SJCRH30 (cell line): ENCODE measurements around the gene CDC42EP5. TPM values are rescaled to one million over a fixed set of nuclear protein-coding genes. Genes with fewer than 3 reads are reported as not detected.
A peak's percentile ranks its signal among the peaks of the same experiment; 100 is the strongest.
"Not testable (repeated sequence)": the region's sequence is repeated elsewhere in the genome, so short reads cannot be mapped to it uniquely, and the experiment has no call there.

ENCODE experiments used
- DNase-seq, 2 experiments: peaks; one replicate each; pipeline ENCODE4 v3.0.0-alpha.2; 2015 to 2020
- H3K27ac ChIP-seq: fragments of 250-450 bp; sonication (Bioruptor Pico); 2 replicates; pipeline ENCODE4 v1.5.1; 2020; ENCODE audit warnings: mild to moderate bottlenecking, moderate library complexity
- H3K27me3 ChIP-seq: fragments of 250-450 bp; sonication (Bioruptor Pico); 2 replicates; pipeline ENCODE4 v1.5.1; 2020; ENCODE audit warnings: mild to moderate bottlenecking, moderate library complexity
- H3K36me3 ChIP-seq: fragments of 250-450 bp; sonication (Bioruptor Pico); 2 replicates; pipeline ENCODE4 v1.5.1; 2020; ENCODE audit warnings: mild to moderate bottlenecking, moderate library complexity
- H3K4me1 ChIP-seq: fragments of 250-450 bp; sonication (Bioruptor Pico); 2 replicates; pipeline ENCODE4 v1.5.1; 2020; ENCODE audit warnings: mild to moderate bottlenecking, moderate library complexity
- H3K4me3 ChIP-seq: fragments of 250-450 bp; sonication (Bioruptor Pico); 2 replicates; pipeline ENCODE4 v1.5.1; 2020; ENCODE audit warnings: mild to moderate bottlenecking, moderate library complexity
- H3K9me3 ChIP-seq: fragments of 250-450 bp; sonication (Bioruptor Pico); replicated peaks from 2 replicates; pipeline ENCODE4 v1.5.1; 2020; ENCODE audit warnings: mild to moderate bottlenecking, moderate library complexity
- total RNA-seq: library from RNA; depleted of rRNA; stranded (reverse); fragments of >200 nt; shearing (Covaris generic); gene quantifications from 2 replicates; pipeline ENCODE4 v1.2.3, GENCODE V29; 2014

CDC42EP5 gene
- total RNA-seq, 1 experiment from 2014 or later: 1.2 TPM

DNA sequence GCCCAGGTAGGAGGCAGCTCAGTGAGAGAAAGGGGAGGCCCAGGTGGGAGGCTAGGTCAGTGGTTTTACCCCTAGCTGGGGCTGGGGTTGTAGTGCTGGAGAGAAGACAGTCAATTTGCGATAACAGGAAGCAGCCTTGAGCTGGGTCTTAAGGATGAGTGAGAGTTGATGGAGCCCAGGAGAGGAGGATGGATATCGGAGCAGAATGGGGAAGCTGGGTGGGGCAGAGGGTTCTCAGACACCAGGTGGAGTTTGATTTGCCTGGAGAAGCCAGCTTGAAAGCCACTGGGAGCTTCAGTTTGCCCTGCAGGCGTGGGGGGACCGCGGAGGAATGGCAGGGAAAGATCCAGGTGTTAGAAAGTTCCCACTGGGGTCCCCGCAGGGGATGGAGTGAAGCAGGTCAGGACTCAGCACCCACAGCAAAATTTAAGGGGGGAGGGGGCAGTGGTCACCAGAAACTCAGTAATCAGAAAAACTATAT is 836 bp upstream of the CDC42EP5 start:
- no peak overlapping the region for H3K4me3 ChIP-seq
- no peaks in the 10 kb centered on the region; the same call in 1 of the 2 replicates for H3K4me1 ChIP-seq
- no peaks in the 10 kb centered on the region for H3K9me3 ChIP-seq
- H3K27me3 ChIP-seq: peaks cover 7% of the 10 kb centered on the region
- H3K36me3 ChIP-seq: no peaks in the 10 kb centered on the region
- DNase-seq: no peak
- no peak overlapping the region for H3K27ac ChIP-seq

GRCh38 chr19:54470991-54471782 is 1.9 kb downstream of the CDC42EP5 start:
- Histone ChIP-seq H3K27ac (no peak overlapping the region), H3K36me3 (no peaks in the 10 kb centered on the region), H3K4me1 (no peaks in the 10 kb centered on the region; the same call in 1 of the 2 replicates), H3K4me3 (peak overlapping the region; percentile 14), H3K27me3 (peaks cover 7% of the 10 kb centered on the region), H3K9me3 (no peaks in the 10 kb centered on the region)
- DNase-seq: peak in 1 of 2 experiments; percentile 33

DNA sequence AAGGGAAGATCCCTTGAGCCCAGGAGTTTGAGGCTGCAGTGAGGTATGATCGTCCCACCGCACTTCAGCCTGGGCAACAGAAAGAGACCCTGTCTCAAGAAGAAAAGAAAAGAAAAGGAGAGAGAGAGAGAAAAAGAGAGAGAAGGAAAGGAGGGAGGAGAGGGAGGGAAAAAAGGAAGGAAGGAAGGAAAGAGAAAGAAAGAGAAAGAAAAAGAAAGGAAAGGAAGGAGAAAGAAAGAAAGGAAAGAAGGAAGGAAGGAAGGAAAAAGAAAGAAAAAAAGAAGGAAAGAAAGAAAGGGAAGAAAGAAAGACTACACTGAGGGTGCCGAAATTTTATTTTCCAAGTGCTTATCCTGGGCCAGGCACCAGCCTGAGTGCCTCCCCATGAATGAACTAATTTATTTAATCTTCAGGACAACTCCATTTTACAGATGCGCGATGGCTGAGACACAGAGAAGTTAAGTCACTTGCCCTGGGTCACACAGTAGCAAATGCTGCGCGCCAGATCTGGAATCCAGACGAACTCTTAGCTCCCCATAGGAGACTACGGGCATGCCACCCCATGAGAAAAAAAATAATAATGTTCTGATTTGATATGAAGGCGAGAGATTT is 2.7 kb downstream of the CDC42EP5 start:
- H3K27ac ChIP-seq: no peak overlapping the region
- peaks cover 7% of the 10 kb centered on the region for H3K27me3 ChIP-seq
- DNase-seq: no peak
- H3K4me3 ChIP-seq: no peak overlapping the region
- no peaks in the 10 kb centered on the region for H3K9me3 ChIP-seq
- no peaks in the 10 kb centered on the region for H3K36me3 ChIP-seq
- H3K4me1 ChIP-seq: no peaks in the 10 kb centered on the region; the same call in 1 of the 2 replicates

- no peaks in the 10 kb centered on the region for H3K36me3 ChIP-seq
- H3K27ac ChIP-seq: no peak overlapping the region
- H3K4me1 ChIP-seq: no peaks in the 10 kb centered on the region; the same call in 1 of the 2 replicates
- no peak overlapping the region for H3K4me3 ChIP-seq
- no peaks in the 10 kb centered on the region for H3K9me3 ChIP-seq
- peaks cover 7% of the 10 kb centered on the region for H3K27me3 ChIP-seq
- DNase-seq: peak in 1 of 2 experiments; percentile 35
These were observed 3.6 kb downstream of the CDC42EP5 start for GRCh38 chr19:54469496-54469934.

DNA sequence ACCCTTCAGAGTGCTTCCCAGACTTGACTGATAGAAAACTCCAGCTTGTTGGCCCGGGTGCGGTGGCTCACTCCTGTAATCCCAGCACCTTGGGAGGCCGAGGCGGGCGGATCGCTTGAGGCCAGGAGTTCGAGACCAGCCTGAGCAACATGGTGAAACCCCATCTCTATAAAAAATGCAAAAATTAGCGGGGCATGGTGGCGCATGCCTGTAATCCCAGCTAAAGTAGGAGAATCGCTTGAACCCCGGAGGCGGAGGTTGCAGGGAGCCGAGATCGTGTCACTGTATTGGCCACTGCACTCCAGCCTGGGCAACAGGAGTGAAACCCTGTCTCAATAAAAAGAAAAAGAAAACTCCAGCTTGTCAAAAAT is 7.0 kb downstream of the CDC42EP5 start:
- not testable (repeated sequence) for H3K27me3 ChIP-seq, H3K4me1 ChIP-seq, H3K27ac ChIP-seq, DNase-seq, H3K9me3 ChIP-seq, H3K4me3 ChIP-seq, H3K36me3 ChIP-seq

DNA sequence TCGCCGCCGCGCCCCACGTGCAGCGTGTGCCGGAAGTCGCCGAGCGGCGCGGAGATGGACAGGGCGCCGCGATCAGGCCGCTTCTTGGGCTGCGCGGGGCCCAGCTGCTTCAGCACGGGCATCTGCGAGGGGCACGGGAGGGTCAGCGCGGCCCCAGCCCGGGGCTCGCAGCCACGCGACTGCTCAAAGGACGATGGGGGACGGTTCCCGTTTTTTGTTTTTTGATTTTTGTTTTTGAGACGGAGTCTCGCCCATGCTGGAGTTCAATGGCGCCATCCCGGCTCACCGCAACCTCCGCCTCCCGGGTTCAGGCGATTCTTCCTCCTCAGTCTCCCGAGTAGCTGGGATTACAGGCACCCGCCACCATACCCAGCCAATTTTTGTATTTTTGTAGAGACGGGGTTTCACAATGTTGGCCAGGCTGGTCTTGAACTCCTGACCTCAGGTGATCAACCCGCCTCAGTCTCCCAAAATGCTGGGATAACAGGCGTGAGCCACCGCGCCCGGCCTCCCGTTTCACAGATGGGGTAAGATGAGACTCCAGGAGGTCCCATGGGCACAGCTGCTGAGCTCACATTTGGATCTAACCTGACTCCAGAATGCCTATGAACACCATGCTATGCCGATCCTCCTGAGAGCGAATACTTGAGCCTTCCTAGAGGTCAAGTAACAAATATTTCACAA is 7.5 kb downstream of the CDC42EP5 start:
- no peak overlapping the region for H3K4me3 ChIP-seq
- H3K9me3 ChIP-seq: no peaks in the 10 kb centered on the region
- no peaks in the 10 kb centered on the region; the same call in 1 of the 2 replicates for H3K4me1 ChIP-seq
- H3K27ac ChIP-seq: no peak overlapping the region
- peaks cover 7% of the 10 kb centered on the region for H3K27me3 ChIP-seq
- no peak for DNase-seq
- peaks cover 8% of the 10 kb centered on the region for H3K36me3 ChIP-seq

DNA sequence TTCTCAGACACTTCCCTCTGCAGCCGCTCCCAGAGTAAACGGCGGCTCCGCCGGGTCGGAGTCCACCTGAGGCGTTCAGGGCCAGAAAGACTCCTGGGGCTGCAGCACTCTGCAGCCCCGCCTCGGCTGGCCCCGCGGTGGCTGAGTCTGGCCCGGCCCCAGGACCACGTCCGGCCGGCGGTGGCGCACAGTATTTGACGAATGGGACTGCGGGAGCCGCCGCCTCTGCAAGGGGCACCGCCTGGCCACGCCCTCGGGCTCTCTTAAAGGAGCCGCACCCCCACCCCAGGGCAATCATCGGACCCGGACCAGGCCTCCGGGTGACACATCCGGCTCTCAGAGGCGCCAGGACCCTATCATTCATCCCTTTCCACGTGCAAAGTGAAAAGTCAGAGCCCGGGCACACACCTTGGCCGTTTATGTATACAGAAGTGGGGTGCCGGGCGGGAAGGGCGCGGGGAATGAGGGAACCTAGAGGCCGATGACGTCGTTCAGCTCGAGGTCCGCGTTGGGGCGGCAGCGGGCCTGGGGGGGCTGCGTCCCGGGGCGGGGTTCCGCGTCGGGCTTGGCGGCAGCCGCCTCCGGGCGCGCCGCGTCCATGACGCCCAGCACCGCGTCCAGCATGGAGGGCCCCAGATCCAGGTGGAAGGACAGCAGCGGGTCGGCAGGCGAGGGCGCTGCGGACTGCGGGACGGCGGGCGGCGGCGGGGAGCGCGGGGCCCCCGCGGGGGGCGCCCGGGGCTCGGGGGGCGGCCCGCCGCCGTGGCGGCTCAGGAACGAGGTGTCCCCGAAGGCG is 8.3 kb downstream of the CDC42EP5 start:
- Histone ChIP-seq H3K27ac (peak overlapping the region; percentile 6; the same call in 1 of the 2 replicates), H3K4me3 (peak overlapping the region; percentile 53), H3K9me3 (no peaks in the 10 kb centered on the region), H3K36me3 (peaks cover 8% of the 10 kb centered on the region), H3K27me3 (peaks cover 1% of the 10 kb centered on the region; the same call in 1 of the 2 replicates), H3K4me1 (no peaks in the 10 kb centered on the region; the same call in 1 of the 2 replicates)
- peak; percentile 89 to 90 for DNase-seq

DNA sequence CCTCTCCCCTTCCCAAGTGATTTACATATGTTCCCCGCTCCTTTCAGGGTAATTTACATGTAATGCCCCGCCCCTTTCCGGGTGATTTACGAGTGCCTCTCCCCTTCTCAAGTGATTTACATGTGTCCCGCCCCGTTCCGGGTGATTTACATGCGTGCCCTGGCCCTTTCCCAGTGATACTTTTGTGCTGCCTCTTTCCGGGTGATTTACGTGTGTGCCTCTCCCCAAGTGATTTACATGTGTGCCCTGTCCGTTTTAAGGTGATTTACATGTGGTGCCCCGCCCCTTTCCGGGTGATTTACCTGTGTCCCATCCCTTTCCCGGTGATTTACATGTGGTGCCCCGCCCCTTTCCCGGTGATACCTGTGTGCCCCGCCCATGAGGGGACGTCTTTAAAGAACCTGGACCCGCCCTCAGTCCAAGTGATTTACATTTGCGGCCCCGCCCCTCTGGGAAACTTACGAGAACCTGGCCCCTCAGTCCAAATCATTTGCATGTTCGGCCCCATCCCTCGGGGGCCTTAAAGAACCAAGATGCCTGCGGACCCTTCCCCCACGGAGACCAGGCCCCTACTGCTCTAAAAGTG is 9.0 kb downstream of the CDC42EP5 start:
- peak; percentile 79 for DNase-seq
- Histone ChIP-seq H3K4me3 (peak overlapping the region; percentile 53), H3K27ac (peak overlapping the region; percentile 6; the same call in 1 of the 2 replicates), H3K36me3 (peaks cover 8% of the 10 kb centered on the region), H3K9me3 (no peaks in the 10 kb centered on the region), H3K4me1 (no peaks in the 10 kb centered on the region), H3K27me3 (no peaks in the 10 kb centered on the region)

GRCh38 chr19:54463531-54464043 is 9.5 kb downstream of the CDC42EP5 start, which contains the start of gene LENG9:
Gene LENG9, minus strand, starts transcription at chr19:54463778. Its CDS starts 252 bp downstream, at chr19:54463526.
- H3K4me3 ChIP-seq: peak within 1 kb of the TSS; percentile 53
- H3K9me3 ChIP-seq: no peaks in the 10 kb centered on the region
- no peaks in the 10 kb centered on the region for H3K4me1 ChIP-seq
- H3K36me3 ChIP-seq: peaks cover 12% of the 10 kb centered on the region
- no peaks in the 10 kb centered on the region for H3K27me3 ChIP-seq
- H3K27ac ChIP-seq: peak within 1 kb of the TSS; percentile 43; the same call in 1 of the 2 replicates
- DNase-seq: peak; percentile 91

DNA sequence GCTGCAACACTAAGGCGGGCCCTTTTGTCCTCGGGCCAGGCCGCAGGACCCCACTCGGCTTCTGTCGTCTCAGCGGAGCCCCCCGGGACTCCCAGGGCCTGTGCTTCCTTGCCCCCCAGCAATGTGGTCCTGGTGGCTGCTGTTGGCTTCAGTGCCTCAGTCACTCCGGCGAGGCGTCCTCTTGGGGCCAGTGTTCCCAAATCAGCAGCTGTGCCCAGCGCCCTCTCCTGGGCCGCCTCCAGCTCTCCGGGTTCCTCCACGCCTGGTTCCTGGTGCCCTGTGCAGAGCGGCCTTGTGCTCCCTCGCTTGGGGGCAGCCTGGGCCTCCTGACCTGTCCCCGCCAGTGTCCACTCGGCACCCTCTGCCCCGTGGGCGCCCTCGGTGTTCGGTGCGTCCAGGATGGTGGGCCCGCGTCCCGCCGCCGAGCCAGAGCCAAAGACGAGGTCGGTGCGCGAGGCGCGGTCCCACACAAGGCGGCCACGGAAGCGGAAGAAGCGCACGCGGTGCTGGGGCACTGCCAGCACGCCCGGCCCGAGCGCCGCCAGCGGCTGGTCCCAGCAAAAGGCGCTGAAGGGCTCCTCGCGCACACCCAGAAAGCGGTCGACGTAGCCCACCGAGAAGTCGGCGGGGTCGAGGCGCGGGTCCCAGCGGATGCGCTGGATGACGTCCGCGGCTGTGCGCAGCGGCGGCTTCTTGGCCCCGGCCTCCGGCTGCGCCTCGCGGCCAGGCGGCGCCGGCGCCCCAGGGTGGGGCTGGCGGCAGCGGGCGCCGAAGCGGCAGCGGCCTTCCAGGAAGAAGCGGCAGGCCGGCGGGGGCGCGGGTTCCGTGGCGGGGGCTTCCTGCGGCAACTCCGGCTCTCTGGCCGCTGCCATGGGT is 10.2 kb downstream of the CDC42EP5 start:
- peak overlapping the region; percentile 43; the same call in 1 of the 2 replicates for H3K27ac ChIP-seq
- no peaks in the 10 kb centered on the region for H3K4me1 ChIP-seq
- H3K4me3 ChIP-seq: peak overlapping the region; percentile 53
- DNase-seq: peak; percentile 30 to 36
- peaks cover 19% of the 10 kb centered on the region for H3K36me3 ChIP-seq
- no peaks in the 10 kb centered on the region for H3K27me3 ChIP-seq
- no peaks in the 10 kb centered on the region for H3K9me3 ChIP-seq

DNA sequence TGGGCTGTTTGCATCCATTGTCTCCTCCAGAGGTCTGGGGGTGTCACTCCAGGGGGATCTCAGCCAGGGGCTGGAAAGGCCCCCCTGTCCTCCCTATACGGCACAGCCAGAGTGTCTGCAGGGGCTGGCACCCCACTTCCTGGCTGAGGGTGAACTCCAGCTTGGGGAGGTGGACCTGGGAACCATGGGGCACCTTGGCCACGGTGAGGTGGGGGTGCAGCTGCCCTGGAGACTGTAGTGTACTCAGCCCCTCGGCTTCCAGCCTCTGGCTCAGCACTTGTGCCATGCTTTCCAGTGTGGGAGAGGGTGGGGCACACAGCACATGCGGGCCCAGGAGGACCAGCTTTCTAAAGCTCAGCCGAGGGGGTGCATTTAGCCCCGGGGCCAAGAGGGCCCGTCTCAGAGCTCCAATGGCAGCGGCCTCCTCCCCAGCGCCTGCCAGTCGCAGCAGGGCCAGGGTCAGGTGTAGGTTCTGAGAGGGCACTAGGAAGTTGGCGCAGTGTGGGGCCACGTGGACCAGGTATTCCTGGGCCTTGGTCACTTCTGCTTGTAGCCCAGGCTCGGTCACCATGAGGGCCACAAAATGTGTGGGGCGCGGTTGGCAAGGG is 10.9 kb downstream of the CDC42EP5 start:
- H3K36me3 ChIP-seq: peaks cover 24% of the 10 kb centered on the region
- DNase-seq: no peak
- H3K4me3 ChIP-seq: peak overlapping the region; percentile 53; the same call in 1 of the 2 replicates
- H3K9me3 ChIP-seq: no peaks in the 10 kb centered on the region
- H3K4me1 ChIP-seq: no peaks in the 10 kb centered on the region
- no peaks in the 10 kb centered on the region for H3K27me3 ChIP-seq
- no peak overlapping the region for H3K27ac ChIP-seq

DNA sequence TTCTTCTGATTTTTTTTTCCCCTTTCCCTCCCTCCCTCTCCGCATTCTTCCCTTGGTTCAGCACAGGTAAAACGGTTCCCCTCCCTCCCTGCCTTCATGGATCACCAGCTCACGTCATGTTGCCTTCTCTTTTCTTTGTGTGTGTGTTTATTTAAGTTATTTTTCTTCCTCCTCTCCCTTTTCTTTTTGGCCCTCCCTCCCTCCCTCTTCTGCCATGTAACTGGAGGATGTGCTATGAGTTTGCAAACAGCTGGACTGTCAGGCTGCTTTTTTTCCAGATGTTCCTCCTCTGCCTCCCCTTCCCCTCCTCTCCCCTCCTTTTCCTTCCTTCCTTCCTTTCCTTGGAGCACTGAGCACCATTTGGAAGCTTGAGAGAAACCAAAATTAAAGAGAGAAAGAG is 11.5 kb downstream of the CDC42EP5 start:
- DNase-seq: no peak
- H3K9me3 ChIP-seq: no peaks in the 10 kb centered on the region
- H3K4me1 ChIP-seq: no peaks in the 10 kb centered on the region
- H3K36me3 ChIP-seq: peaks cover 29% of the 10 kb centered on the region
- H3K4me3 ChIP-seq: no peak overlapping the region
- H3K27me3 ChIP-seq: no peaks in the 10 kb centered on the region
- H3K27ac ChIP-seq: no peak overlapping the region
